Stimulated activated CD8-positive, alpha-beta memory T cell treated with anti-CD3 and anti-CD28 coated beads, Interleukin-4, amount 100 ng/mL, for 48 hours (primary cell): ENCODE measurements around the gene PLOD2.

Source experiments
- DNase-seq: peaks from one replicate; pipeline ENCODE4 v3.0.0-alpha.2; 2020

PLOD2 gene

DNA sequence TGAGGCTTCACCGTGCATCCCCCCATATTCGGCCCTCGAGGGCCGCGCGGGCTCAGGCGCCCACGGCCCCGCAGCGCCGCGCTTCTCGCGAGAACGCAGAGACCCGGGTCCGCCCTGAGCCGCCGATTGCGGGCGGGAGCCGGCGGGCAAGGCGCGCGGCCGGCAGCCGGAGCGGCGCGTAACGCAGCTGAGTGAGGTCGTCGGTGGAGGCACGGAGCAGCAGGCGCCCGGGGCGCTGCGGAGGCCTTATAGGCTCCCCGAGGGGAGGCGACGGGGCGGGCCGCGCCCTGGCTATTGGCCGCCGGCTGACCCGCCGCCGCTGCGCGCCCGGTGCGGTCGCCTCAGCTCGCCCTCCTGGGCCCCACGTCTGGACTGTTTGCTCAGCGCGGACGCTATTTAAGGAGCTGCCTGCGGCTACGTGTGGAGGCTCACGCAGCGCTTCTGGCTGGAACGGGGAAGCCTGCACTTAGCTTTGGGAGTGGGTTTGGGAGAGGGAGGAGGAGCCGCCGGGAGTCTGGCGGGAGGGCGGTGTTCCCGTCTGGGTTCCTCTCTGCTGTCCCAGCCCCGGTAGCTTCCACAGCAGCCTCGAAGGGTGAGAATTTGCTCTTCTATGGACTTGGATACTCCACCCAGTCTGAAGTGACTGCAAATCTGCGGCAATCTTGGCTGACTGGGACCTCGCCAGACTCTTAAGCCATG lies at the start of gene PLOD2:
Gene PLOD2, minus strand, starts transcription at position 221 of the 699 bp plus-strand sequence. Its CDS starts 195 bp downstream, at position 26.
- DNase-seq: peak; percentile 32

DNA sequence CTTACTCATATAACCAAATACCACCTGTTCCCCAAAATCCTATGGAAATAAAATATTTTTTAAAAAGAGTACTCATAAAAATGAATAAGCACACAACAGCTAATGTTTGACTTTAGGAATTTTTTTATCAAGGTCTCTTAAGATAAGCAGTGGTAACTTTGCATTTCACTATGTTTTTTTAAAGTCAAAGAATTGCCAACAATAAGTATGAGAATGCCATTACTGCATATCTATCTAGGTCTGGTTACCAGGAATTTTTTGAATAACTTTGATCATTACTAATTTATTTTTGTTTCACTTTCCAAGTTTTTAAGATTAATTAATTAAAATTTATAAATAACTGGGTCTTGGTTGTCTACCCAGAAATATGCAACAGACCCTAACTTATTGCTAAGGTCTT lies 48.4 kb upstream of the PLOD2 start:
- DNase-seq: no peak

DNA sequence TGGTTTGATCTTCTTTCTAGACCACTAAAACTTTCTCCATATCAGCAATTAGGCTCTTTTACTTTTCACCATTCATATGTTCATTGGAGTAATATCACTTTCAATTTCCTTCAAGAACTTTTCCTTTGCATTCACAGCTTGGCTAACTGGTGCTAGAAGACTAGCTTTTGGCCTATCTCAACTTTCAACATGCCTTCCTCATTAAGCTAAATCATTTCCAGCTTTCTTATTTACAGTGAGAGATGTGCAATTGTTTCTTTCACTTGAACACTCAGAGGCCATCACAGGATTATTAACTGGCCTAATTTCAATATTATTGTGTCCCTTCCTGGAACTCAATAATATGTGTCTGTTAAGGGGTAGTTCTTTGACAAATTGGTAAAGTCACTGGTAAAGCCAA lies 42.8 kb upstream of the PLOD2 start:
- no peak for DNase-seq

- DNase-seq: no peak
Measured at GRCh38 chr3:146200461-146201220, 39.7 kb upstream of the PLOD2 start.

GRCh38 chr3:146199762-146200161 lies 38.8 kb upstream of the PLOD2 start:
- no peak for DNase-seq

GRCh38 chr3:146196789-146197188 lies 35.8 kb upstream of the PLOD2 start:
- no peak for DNase-seq

DNA sequence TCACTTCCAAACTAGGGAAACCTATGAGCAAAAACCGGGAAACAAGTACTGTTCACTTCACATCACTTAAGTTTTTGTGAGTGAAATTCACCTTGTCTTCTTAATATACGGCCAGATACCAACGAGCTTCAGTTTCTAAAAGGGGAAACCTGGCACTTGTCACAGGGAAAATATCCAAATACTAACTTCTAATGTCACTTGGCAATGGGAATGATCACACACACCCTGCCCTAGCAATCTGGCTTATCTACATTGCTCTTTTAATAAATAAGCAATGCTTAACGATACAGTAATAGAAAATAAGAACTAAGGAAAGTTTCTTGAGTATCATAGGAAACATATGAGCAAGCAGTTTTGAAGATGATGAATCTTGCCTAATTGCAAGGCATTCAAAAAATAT lies 34.6 kb upstream of the PLOD2 start:
- DNase-seq: no peak

- no peak for DNase-seq
Measured at GRCh38 chr3:146195030-146195429, 34.0 kb upstream of the PLOD2 start.

GRCh38 chr3:146191051-146191450 lies 30.1 kb upstream of the PLOD2 start:
- DNase-seq: no peak

GRCh38 chr3:146189519-146190173 lies 28.7 kb upstream of the PLOD2 start:
- no peak for DNase-seq

- no peak for DNase-seq
Measured at GRCh38 chr3:146187334-146187950, 26.5 kb upstream of the PLOD2 start.

DNA sequence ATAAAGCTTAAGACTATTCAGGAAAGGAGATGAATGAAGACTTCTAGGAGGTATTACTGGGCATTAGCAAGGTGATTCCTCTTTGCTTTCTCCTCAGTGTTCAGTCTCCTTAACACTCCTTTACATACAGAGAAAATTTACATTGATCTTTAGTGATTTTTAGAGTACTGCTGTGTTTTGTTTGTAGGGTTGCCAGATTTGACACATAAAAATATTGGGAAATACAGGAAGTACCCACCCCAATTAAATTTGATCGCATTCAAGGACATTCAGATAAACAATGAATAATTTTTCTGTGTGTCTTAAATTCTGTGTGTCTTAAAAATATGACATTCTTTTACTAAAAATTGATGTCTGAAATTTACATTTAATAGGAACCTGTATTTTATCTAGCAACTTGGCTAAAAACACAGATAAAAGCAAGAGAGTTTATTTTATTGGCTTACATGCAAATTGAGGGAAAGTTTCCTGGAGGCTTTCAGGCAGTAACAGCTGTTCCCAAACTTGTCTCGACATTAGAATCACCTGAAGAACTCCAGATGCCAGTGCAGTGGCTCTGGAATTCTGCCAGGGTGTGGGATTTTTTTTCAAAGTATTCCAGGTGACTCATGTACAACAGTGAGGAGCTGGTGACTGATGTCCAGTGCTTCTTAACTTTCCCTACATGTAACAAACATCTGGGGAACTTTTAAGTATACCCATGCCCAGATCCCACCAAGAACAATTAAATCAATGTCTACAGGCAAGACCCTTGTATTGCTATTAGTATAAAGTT lies 23.4 kb upstream of the PLOD2 start:
- no peak for DNase-seq

DNA sequence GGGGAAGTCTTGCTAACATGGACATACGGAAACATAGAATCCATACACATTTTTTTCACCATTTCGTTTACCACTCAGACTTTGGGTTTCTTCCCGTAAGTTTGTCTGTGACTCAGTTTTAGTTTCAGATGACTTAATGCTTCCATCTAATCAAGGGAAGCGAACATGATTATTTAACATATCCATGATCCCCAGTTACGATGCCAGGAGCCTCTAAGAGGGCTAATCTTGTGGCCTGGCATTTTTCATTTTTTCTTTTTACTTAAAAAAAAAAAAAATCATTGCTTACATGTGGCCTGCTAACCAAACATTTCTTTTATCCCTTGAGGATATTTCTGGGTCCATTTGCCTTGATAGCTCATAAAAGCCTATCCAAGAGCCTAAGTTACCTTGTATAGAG lies 20.2 kb upstream of the PLOD2 start:
- DNase-seq: no peak

DNA sequence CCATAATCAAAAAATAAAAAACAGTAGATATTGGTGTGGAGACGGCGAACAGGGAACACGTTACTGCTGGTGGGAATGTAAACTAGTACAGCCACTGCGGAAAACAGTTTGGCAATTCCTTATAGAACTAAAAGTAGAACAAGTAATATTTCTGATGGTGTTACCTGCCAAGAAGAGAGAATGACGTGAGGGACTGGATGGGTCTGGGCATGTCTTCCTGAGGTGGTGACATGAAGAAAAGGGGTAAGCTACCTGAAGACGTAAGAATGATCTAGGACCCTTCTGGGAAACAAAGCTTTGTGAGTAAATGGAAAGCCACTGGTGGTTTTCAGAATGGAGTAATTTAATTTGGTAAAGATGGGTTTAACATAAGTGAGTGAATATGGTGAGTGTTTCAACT lies 19.4 kb upstream of the PLOD2 start:
- DNase-seq: no peak

- no peak for DNase-seq
Measured at GRCh38 chr3:146178006-146178689, 17.2 kb upstream of the PLOD2 start.

- no peak for DNase-seq
Measured at GRCh38 chr3:146177519-146177918, 16.5 kb upstream of the PLOD2 start.

DNA sequence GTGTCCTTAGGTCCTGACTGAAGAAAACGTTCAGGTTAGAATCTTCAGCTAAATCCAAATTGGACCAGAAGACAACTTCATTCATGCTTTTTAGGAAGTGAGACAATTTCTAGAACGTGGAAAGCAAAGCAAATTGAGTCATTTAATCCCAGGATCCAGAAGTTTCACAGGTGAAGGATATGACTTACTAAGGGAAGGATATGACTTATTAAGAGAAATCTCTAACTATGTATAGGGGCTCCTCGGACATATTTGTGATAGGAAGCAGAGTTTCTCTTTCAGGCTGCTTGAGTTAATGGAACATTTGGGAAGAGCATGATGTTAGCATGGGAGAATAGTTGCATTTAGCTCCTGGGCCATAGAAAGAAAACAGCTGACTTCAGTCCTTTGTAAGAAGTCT lies 16.1 kb upstream of the PLOD2 start:
- no peak for DNase-seq

DNA sequence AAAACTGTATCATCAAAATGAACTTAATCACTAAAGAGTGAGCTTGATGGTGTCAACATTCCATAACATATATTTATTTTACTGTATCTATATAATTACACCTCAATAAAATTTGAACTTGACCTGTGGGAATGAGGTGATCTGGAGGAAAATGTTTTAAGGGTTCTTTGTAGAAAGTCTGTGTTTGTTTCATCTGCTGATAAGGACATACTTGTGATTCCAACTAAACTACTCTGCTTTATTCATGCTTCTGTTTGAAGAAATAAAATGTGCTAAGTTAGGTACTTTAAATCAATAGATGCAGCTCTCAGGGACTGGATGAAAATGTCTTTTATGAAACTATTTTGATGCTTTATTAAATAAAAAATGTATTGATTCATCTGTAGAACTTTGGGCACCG lies 11.6 kb upstream of the PLOD2 start:
- DNase-seq: no peak

GRCh38 chr3:146170591-146170990 lies 9.6 kb upstream of the PLOD2 start:
- DNase-seq: no peak

DNA sequence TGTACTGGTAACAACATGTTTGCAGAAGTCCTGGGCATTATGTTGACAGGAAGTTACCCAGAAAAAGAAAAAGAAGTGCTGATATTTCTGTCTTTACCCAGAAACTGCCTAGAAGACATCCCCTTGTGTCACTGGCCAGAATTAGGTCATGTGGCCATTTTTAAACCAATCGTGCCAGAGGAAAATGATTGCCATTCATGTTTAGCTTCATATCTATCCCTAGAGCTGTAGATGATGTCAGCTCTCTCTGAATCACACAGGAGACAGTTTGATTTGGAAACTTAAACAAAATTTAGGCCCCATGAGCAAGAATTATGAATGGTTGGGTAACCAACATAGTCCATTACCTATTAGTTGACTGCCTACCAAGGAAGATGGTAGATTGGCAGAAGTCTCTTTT lies 8.9 kb upstream of the PLOD2 start:
- DNase-seq: no peak

GRCh38 chr3:146166826-146167225 lies 5.8 kb upstream of the PLOD2 start:
- no peak for DNase-seq

GRCh38 chr3:146166415-146166821 lies 5.4 kb upstream of the PLOD2 start:
- DNase-seq: no peak
